ENCODE measurements around the gene SLIT3. TPM values are rescaled to one million over a fixed set of nuclear protein-coding genes. Genes with fewer than 3 reads are reported as not detected.

SLIT3 gene
- total and polyA plus RNA-seq, 10 of the 15 experiments (the other 5 are each of a cell fraction or from before 2014, with no cell fraction given): 0.05 TPM; not detected in 9

- H3K4me1 ChIP-seq (ENCODE audit: control insufficient read depth, insufficient read depth, low read length): no peaks in the 10 kb centered on the region
- no peak overlapping the region for H3K9ac ChIP-seq (ENCODE audit: control insufficient read depth, insufficient read depth, low read length)
- no peak for DNase-seq (ENCODE audit: low read depth, low spot score)
- no peak overlapping the region for H2AFZ ChIP-seq (ENCODE audit: control insufficient read depth, low read depth, low read length)
- no peak overlapping the region for H3K27ac ChIP-seq (ENCODE audit: control insufficient read depth, insufficient read depth)
- no peak overlapping the region for H3K4me2 ChIP-seq (ENCODE audit: control insufficient read depth, insufficient read depth)
- SMC1A ChIA-PET (ENCODE audit: uncharacterized antibody, unreplicated experiment): no interaction called here
- in situ Hi-C loops (cut with MboI): no loop called here
- CTCF ChIA-PET: no interaction called here
- no peaks in the 10 kb centered on the region; a peak in 1 of 4 replicates for H3K27me3 ChIP-seq (replicated peaks in 1 of 2; ENCODE audit: control insufficient read depth in 2 of 2, insufficient read depth in 2 of 2, low read length in 1 of 2)
- no peaks in the 10 kb centered on the region for H3K36me3 ChIP-seq (ENCODE audit: control insufficient read depth in 2 of 2, insufficient read depth in 2 of 2, low read length in 1 of 2)
- no TSS peak for BruUV-seq (replicated peaks)
- no peak for FAIRE-seq
- no peak for TF ChIP-seq CREM (IDR thresholded peaks at IDR 0.05; ENCODE audit: low read depth)
- TF ChIP-seq BRCA1 (IDR thresholded peaks at IDR 0.05; ENCODE audit: low read depth, low read length): no peak
- TF ChIP-seq LARP7 (IDR thresholded peaks at IDR 0.05): no peak
- no peak for TF ChIP-seq IRF5 (IDR thresholded peaks at IDR 0.05; ENCODE audit: borderline replicate concordance)
- TF ChIP-seq KAT2A (conservative IDR thresholded peaks at IDR 0.05; ENCODE audit: control insufficient read depth, low read depth, low read length): no peak
- no peak for TF ChIP-seq CHD1 (IDR thresholded peaks at IDR 0.05; ENCODE audit: low read depth, low read length)
- no peak for TF ChIP-seq ZNF622 (IDR thresholded peaks at IDR 0.05)
- TF ChIP-seq RB1 (IDR thresholded peaks at IDR 0.05; ENCODE audit: borderline replicate concordance): no peak
- no peak for TF ChIP-seq ATF7 (IDR thresholded peaks at IDR 0.05; ENCODE audit: low read depth)
- no peak for TF ChIP-seq BACH1 (IDR thresholded peaks at IDR 0.05; ENCODE audit: borderline replicate concordance)
- ATAC-seq: no peak
- WGBS (ENCODE audit: insufficient coverage, insufficient replicate concordance, low lambda C conversion rate, missing lambda C conversion rate): 79% methylated on average over 6 of the region's 6 CpGs
- no peak overlapping the region for H3K4me3 ChIP-seq
- RAD21 ChIA-PET (ENCODE audit: unreplicated experiment): no interaction called here
- POLR2A ChIA-PET: no interaction called here
- H3K79me2 ChIP-seq (ENCODE audit: control insufficient read depth, insufficient read depth, low read length): no peaks in the 10 kb centered on the region
- intact Hi-C loops (cut with micrococcal nuclease; ENCODE audit: unreplicated experiment): loop anchor here (5.0 kb wide), 1 partner anchor 618 kb away; the partner anchor contains the start of gene SLIT3
- no peaks in the 10 kb centered on the region for H3K9me3 ChIP-seq (replicated peaks; ENCODE audit: control insufficient read depth, insufficient read depth, low read length)
- H4K20me1 ChIP-seq (ENCODE audit: control insufficient read depth, insufficient read depth): no peaks in the 10 kb centered on the region
Observed at GRCh38 chr5:168683927-168684295, 617.0 kb downstream of the SLIT3 start.
